GM18526 (cell line): ENCODE data around the gene SSPN.

ENCODE experiments used
- POLR2A ChIP-seq: IDR thresholded peaks from 3 replicates; pipeline ENCODE4 v1.6.1; 2011; ENCODE audit not compliant: insufficient read length; ENCODE audit errors: extremely low read depth

Gene SSPN

GRCh38 chr12:26233631-26234030 lies 38.3 kb downstream of the SSPN start:
- no peak for TF ChIP-seq POLR2A

GRCh38 chr12:26238341-26239121 lies 43.2 kb downstream of the SSPN start:
- TF ChIP-seq POLR2A = no peak

- TF ChIP-seq POLR2A = no peak
Measured at GRCh38 chr12:26239122-26239851, 43.9 kb downstream of the SSPN start.

- TF ChIP-seq POLR2A = no peak
Measured at GRCh38 chr12:26239852-26240815, 44.8 kb downstream of the SSPN start.

- TF ChIP-seq POLR2A = no peak
Measured at GRCh38 chr12:26241080-26241479, 45.7 kb downstream of the SSPN start.

- TF ChIP-seq POLR2A = no peak
Measured at GRCh38 chr12:26242683-26243082, 47.3 kb downstream of the SSPN start.

- TF ChIP-seq POLR2A = no peak
Measured at GRCh38 chr12:26244503-26244902, 49.1 kb downstream of the SSPN start.

GRCh38 chr12:26245175-26245942 lies 50.0 kb downstream of the SSPN start:
- no peak for TF ChIP-seq POLR2A

GRCh38 chr12:26246483-26247164 lies 51.3 kb downstream of the SSPN start:
- no peak for TF ChIP-seq POLR2A

- TF ChIP-seq POLR2A = no peak
Measured at GRCh38 chr12:26247873-26248272, 52.5 kb downstream of the SSPN start.

GRCh38 chr12:26250801-26251200 lies 55.4 kb downstream of the SSPN start:
- no peak for TF ChIP-seq POLR2A

- TF ChIP-seq POLR2A = no peak
Measured at GRCh38 chr12:26251600-26251999, 56.2 kb downstream of the SSPN start.

GRCh38 chr12:26252946-26253345 lies 57.6 kb downstream of the SSPN start:
- no peak for TF ChIP-seq POLR2A
